ENCODE results near the gene GRN. TPM values are rescaled to one million over a fixed set of nuclear protein-coding genes. Genes with fewer than 3 reads are reported as not detected.

The GRN gene
- total RNA-seq, 3 donors from 2014 or later (not counting 1 experiment from before 2014, with no cell fraction given) = 42.4 to 69.8 (median 55.6) TPM

DNA sequence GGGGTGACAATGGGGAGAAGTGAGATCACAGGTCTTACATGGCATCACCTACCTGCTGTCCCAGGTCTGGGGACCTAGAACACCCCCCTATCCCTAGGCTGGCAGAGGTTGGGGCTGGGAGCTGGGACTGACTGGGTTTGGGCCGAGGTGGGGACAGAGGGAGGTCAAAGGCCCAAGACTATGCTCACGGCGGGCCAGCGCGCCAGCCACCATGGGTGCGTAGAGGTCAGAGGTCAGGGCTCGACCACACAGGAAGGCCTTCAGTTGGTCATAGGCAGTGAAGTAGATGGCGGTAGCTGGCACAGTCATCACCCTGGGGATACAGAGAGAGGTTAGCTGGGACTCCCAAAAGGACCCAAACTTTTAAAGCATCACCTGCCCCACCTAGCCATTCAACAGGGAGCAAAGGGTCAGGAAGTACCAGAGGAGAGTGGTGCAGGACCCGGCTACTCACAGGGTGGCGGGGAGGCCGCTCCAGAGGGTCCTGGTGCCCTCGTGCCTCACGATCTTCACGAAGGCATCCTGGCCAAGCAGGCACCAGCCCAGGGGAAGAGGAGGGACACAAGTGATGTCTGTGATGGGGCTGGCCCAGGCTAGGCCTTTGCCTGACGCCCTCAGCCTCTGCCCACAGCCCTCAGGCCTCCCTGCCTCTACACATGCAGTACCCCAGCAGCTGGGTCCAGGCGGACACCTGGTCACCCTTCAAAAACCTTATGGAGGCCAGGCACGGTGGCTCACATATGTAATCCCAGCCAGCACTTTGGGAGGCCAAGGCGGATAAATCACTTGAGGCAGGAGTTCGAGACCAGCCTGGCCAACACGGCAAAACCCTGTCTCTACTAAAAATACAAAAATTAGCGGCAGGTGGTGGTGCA, 23.6 kb upstream of the GRN start:
- Histone ChIP-seq H3K4me1 (ENCODE audit: control insufficient read depth, insufficient read depth, low read length) (peaks cover 30% of the 10 kb centered on the region), H3K27me3 (ENCODE audit: control insufficient read depth, insufficient read depth, low read length) (peaks cover 3% of the 10 kb centered on the region), H3K9me3 (ENCODE audit: control insufficient read depth, insufficient read depth, low read length) (no peaks in the 10 kb centered on the region), H3K36me3 (ENCODE audit: control insufficient read depth, insufficient read depth, low read length) (peaks cover 26% of the 10 kb centered on the region), H3K27ac (ENCODE audit: low read length) (no peak overlapping the region), H3K4me3 (ENCODE audit: low read length) (no peak overlapping the region)
- TF ChIP-seq, protein P1, sequence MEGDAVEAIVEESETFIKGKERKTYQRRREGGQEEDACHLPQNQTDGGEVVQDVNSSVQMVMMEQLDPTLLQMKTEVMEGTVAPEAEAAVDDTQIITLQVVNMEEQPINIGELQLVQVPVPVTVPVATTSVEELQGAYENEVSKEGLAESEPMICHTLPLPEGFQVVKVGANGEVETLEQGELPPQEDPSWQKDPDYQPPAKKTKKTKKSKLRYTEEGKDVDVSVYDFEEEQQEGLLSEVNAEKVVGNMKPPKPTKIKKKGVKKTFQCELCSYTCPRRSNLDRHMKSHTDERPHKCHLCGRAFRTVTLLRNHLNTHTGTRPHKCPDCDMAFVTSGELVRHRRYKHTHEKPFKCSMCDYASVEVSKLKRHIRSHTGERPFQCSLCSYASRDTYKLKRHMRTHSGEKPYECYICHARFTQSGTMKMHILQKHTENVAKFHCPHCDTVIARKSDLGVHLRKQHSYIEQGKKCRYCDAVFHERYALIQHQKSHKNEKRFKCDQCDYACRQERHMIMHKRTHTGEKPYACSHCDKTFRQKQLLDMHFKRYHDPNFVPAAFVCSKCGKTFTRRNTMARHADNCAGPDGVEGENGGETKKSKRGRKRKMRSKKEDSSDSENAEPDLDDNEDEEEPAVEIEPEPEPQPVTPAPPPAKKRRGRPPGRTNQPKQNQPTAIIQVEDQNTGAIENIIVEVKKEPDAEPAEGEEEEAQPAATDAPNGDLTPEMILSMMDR (IDR thresholded peaks at IDR 0.05) = no peak
- Mint-ChIP-seq H3K4me3 (no peak overlapping the region), H3K4me1 (peaks cover 5 to 22% of the 10 kb centered on the region in 2 donors), H3K36me3 (no peaks in the 10 kb centered on the region), H3K27me3 (ENCODE audit: low read depth in 2 of 2) (peaks cover 9 to 10% of the 10 kb centered on the region in 2 donors), H3K9me3 (no peaks in the 10 kb centered on the region), H3K27ac (no peak overlapping the region)
- ATAC-seq (no peak), DNase-seq (no peak)
- intact Hi-C loops (cut with micrococcal nuclease) = no loop called here
- WGBS (ENCODE audit: insufficient coverage) = 98% methylated on average over 21 of the region's 21 CpGs

DNA sequence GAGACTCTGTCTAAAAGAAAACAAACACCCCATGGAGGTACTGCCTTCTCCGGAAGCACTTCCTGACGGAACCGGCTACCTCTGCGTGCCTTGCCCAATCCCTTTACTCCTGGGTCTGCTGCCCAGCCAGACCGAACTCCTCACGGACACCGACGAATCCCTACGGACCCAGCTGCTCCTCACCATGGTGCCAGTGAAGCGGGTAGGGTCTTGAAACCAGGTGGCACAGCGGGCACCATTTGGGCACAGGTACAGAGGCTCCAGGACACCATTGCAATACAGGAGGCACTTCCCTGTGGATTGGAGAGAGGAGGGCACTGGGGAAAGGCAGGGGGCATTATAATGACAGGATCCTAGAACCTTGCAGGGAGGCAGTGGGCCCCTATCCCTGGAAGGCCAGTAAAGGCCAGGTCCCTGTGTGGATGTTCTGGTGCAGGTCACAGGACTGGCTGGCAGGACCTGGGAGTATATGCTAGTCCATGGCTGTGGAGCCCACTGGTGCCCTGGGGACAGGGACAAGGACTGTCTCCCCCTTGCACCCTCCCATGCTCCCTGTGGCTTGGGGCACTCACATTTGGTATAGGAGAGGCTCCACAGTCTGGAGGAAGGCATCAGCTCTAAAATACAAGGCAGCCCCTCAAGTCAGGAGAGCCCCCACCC, 22.7 kb upstream of the GRN start:
- Mint-ChIP-seq H3K36me3 (no peaks in the 10 kb centered on the region), H3K9me3 (no peaks in the 10 kb centered on the region), H3K27me3 (ENCODE audit: low read depth in 2 of 2) (peaks cover 4 to 5% of the 10 kb centered on the region in 2 donors), H3K4me1 (peaks cover 5 to 26% of the 10 kb centered on the region in 2 donors), H3K4me3 (no peak overlapping the region), H3K27ac (no peak overlapping the region)
- DNase-seq (no peak), ATAC-seq (no peak)
- TF ChIP-seq, protein P1 (IDR thresholded peaks at IDR 0.05) = no peak
- no peaks in the 10 kb centered on the region for H3K27me3 ChIP-seq (ENCODE audit: control insufficient read depth, insufficient read depth, low read length)
- intact Hi-C loops (cut with micrococcal nuclease) = no loop called here
- no peaks in the 10 kb centered on the region for H3K9me3 ChIP-seq (ENCODE audit: control insufficient read depth, insufficient read depth, low read length)
- peaks cover 26% of the 10 kb centered on the region for H3K36me3 ChIP-seq (ENCODE audit: control insufficient read depth, insufficient read depth, low read length)
- no peak overlapping the region for H3K4me3 ChIP-seq (ENCODE audit: low read length)
- H3K4me1 ChIP-seq (ENCODE audit: control insufficient read depth, insufficient read depth, low read length) = peaks cover 37% of the 10 kb centered on the region
- 99% methylated on average over 11 of the region's 11 CpGs for WGBS (ENCODE audit: insufficient coverage)
- H3K27ac ChIP-seq (ENCODE audit: low read length) = no peak overlapping the region

DNA sequence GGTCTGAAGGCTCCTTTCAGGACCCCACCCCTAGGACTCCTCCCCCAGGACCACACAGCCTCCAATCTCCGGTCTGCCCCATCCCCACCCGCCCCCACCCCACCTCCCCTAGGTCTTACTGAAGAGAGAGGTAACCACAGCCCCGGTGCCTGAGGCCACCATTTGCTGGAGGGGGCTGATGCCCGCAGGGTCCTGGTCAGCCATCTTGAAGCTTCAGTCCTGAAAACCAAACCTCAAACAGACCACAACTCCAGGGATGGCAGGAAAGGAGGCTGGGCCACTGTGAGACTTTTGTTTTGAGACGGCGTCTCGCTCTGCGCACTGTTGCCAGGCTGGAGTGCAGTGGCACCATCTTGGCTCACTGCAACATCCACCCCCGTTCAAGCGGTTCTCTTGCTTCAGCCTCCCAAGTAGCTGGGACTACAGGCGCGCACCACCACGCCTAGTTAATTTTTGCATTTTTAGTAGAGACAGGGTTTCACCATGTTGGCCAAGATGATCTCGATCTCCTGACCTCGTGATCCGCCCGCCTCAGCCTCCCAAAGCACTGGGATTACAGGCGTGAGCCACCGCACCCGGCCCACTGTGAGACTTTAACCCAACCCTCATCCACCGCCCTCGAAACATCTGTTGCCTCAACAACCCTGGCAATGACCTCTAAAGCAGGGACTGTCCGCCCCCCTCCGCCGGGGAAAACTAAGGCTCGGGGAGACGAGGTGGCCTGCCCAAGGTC, 21.6 kb upstream of the GRN start:
- H3K27ac ChIP-seq (ENCODE audit: low read length) = no peak overlapping the region
- Mint-ChIP-seq H3K9me3 (no peaks in the 10 kb centered on the region), H3K36me3 (no peaks in the 10 kb centered on the region), H3K27ac (peak overlapping the region; percentile 56 to 58), H3K27me3 (ENCODE audit: low read depth in 2 of 2) (no peaks in the 10 kb centered on the region), H3K4me1 (peaks cover 5 to 26% of the 10 kb centered on the region in 2 donors), H3K4me3 (peak overlapping the region; percentile 83)
- H3K9me3 ChIP-seq (ENCODE audit: control insufficient read depth, insufficient read depth, low read length) = no peaks in the 10 kb centered on the region
- peaks cover 40% of the 10 kb centered on the region for H3K4me1 ChIP-seq (ENCODE audit: control insufficient read depth, insufficient read depth, low read length)
- WGBS (ENCODE audit: insufficient coverage) = 68% methylated on average over 25 of the region's 27 CpGs
- peak overlapping the region; percentile 91 for H3K4me3 ChIP-seq (ENCODE audit: low read length)
- H3K36me3 ChIP-seq (ENCODE audit: control insufficient read depth, insufficient read depth, low read length) = peaks cover 26% of the 10 kb centered on the region
- H3K27me3 ChIP-seq (ENCODE audit: control insufficient read depth, insufficient read depth, low read length) = no peaks in the 10 kb centered on the region
- TF ChIP-seq, protein P1 (IDR thresholded peaks at IDR 0.05) = no peak
- intact Hi-C loops (cut with micrococcal nuclease) = no loop called here
- no peak for ATAC-seq
- DNase-seq = no peak

Data from natural killer cell (primary cell).